ENCODE results near the gene MN1.

GRCh38 chr22:27780161-27780575 lies 21.4 kb downstream of the MN1 start:
- TF ChIP-seq CTCF (IDR thresholded peaks at IDR 0.05; ENCODE audit: low read depth, low read length, poor library complexity, severe bottlenecking) (no peak), EZH2phosphoT487 (IDR thresholded peaks at IDR 0.05; ENCODE audit: borderline replicate concordance, low read length) (no peak)

Data from DOHH2 (cell line).